Endothelial cell of umbilical vein (primary cell): ENCODE measurements around the gene ZNF525. TPM values are rescaled to one million over a fixed set of nuclear protein-coding genes. Genes with fewer than 3 reads are reported as not detected.

Experiments used
- Bru-seq: library from RNA; stranded (reverse); fragments of 400-500 nt; gene quantifications from one replicate; lab custom pipeline; 2021; lab: Mats Ljungman, UMichigan
- BruChase-seq, 2 experiments: library from RNA; stranded (reverse); fragments of 400-500 nt; gene quantifications; one replicate each; lab custom pipeline; 2021; lab: Mats Ljungman, UMichigan
- BruUV-seq: library from RNA; stranded (reverse); fragments of 400-500 nt; replicated peaks from 2 replicates; lab custom pipeline; 2021; lab: Mats Ljungman, UMichigan
- CTCF ChIA-PET: fragments of 300-600, 350-600 bp; sonication (Branson Sonifier 250); formaldehyde crosslinking; loops from one replicate; lab custom pipeline; 2021; ENCODE audit warnings: antibody characterized with exemption, inconsistent platforms; lab: Charles Lee
- POLR2A ChIA-PET: fragments of 300-600, 350-600 bp; sonication (Branson Sonifier 250); formaldehyde crosslinking; loops from one replicate; lab custom pipeline; 2021; ENCODE audit warnings: antibody characterized with exemption, inconsistent platforms; lab: Charles Lee
- DNase-seq: peaks from one replicate; pipeline ENCODE4 v3.0.0-alpha.2; 2011; ENCODE audit warnings: low read depth, low spot score
- FAIRE-seq: peaks from 2 replicates; lab custom pipeline; 2011; peaks lifted over from hg19 to GRCh38; lab: Jason Lieb, UNC
- H2AFZ ChIP-seq: 2 replicates; pipeline ENCODE4 v1.6.0; 2012; ENCODE audit warnings: low read depth, low read length, control low read depth, inconsistent platforms
- H3K27ac ChIP-seq: 2 replicates; pipeline ENCODE4 v1.5.1; 2011; ENCODE audit warnings: low read depth, mild to moderate bottlenecking, control low read depth, low read length, moderate library complexity; ENCODE audit not compliant: insufficient read depth
- H3K27me3 ChIP-seq, 2 experiments: 2 replicates each; pipeline versions ENCODE4 v1.6.0 to v1.6.1; 2011; ENCODE audit warnings: low read length in 2 of 2, mixed read lengths in 1 of 2; ENCODE audit not compliant: control insufficient read depth in 2 of 2, insufficient read depth in 2 of 2
- H3K36me3 ChIP-seq, 2 experiments: 2 replicates in 1 of 2; 3 replicates in 1 of 2; pipeline ENCODE4 v1.5.1; 2011; ENCODE audit warnings: low read length in 2 of 2, mild to moderate bottlenecking in 1 of 2, moderate library complexity in 1 of 2; ENCODE audit not compliant: control insufficient read depth in 2 of 2, insufficient read depth in 2 of 2; ENCODE audit errors: extremely low read depth in 1 of 2
- H3K4me1 ChIP-seq: 3 replicates; pipeline ENCODE4 v1.5.1; 2011; ENCODE audit warnings: mild to moderate bottlenecking, low read length; ENCODE audit not compliant: control insufficient read depth, insufficient read depth; ENCODE audit errors: extremely low read depth
- H3K4me2 ChIP-seq: 2 replicates; pipeline ENCODE4 v1.6.1; 2011; ENCODE audit warnings: low read length, control low read depth, mixed read lengths; ENCODE audit not compliant: insufficient read depth
- H3K4me3 ChIP-seq, 3 experiments: fragments of 200-600 bp in 1 of 3; sonication (generic), shearing (Covaris generic) in 1 of 3; replicated peaks in 1 of 3; 2 replicates each; pipeline ENCODE4 v1.5.1; 2011 to 2016; ENCODE audit warnings: control low read depth in 3 of 3, low read length in 3 of 3, mild to moderate bottlenecking in 2 of 3, inconsistent platforms in 1 of 3, low read depth in 1 of 3, moderate library complexity in 1 of 3; ENCODE audit not compliant: insufficient read depth in 1 of 3
- H3K79me2 ChIP-seq: 2 replicates; pipeline ENCODE4 v1.6.0; 2012; ENCODE audit warnings: low read length, inconsistent platforms; ENCODE audit not compliant: control insufficient read depth, insufficient read depth
- H3K9ac ChIP-seq: replicated peaks from 2 replicates; pipeline ENCODE3; 2011; ENCODE audit warnings: low read length, control low read depth; ENCODE audit not compliant: insufficient read depth; ENCODE audit errors: extremely low read depth
- H3K9me1 ChIP-seq: replicated peaks from 3 replicates; pipeline ENCODE4 v1.6.0; 2011; ENCODE audit warnings: mild to moderate bottlenecking, low read length; ENCODE audit not compliant: control insufficient read depth, insufficient read depth; ENCODE audit errors: extremely low read depth
- H3K9me3 ChIP-seq: replicated peaks from 2 replicates; pipeline ENCODE4 v1.5.1; 2012; ENCODE audit warnings: low read length, inconsistent platforms; ENCODE audit not compliant: control insufficient read depth, insufficient read depth
- H4K20me1 ChIP-seq: replicated peaks from 2 replicates; pipeline ENCODE3; 2011; ENCODE audit warnings: mild to moderate bottlenecking, low read length; ENCODE audit not compliant: control insufficient read depth, insufficient read depth; ENCODE audit errors: extremely low read depth
- EZH2 ChIP-seq: IDR thresholded peaks from 2 replicates; pipeline ENCODE4 v1.6.1; 2012; ENCODE audit warnings: borderline replicate concordance, low read depth, mild to moderate bottlenecking, moderate library complexity, low read length, inconsistent platforms; ENCODE audit not compliant: severe bottlenecking
- FOS ChIP-seq: IDR thresholded peaks from 2 replicates; pipeline ENCODE4 v1.6.1; 2011; ENCODE audit warnings: mild to moderate bottlenecking, low read length, moderate library complexity, borderline replicate concordance; ENCODE audit not compliant: insufficient read depth
- GATA2 ChIP-seq: IDR thresholded peaks from 2 replicates; pipeline ENCODE4 v1.7.0; 2011; ENCODE audit warnings: low read depth, mild to moderate bottlenecking, moderate library complexity, mixed read lengths, low read length; ENCODE audit not compliant: insufficient read length, insufficient read depth
- JUN ChIP-seq: IDR thresholded peaks from 2 replicates; pipeline ENCODE4 v1.6.1; 2011; ENCODE audit warnings: borderline replicate concordance, low read depth; ENCODE audit not compliant: insufficient read length, insufficient read depth
- MYC ChIP-seq: IDR thresholded peaks from one replicate; pipeline ENCODE4 v1.6.1; 2011; ENCODE audit warnings: mild to moderate bottlenecking, low read depth, low read length
- POLR2A ChIP-seq: IDR thresholded peaks from 2 replicates; pipeline ENCODE4 v1.6.1; 2012; ENCODE audit warnings: low read depth, mild to moderate bottlenecking, control low read depth, low read length
- POLR2AphosphoS5 ChIP-seq: IDR thresholded peaks from 2 replicates; pipeline ENCODE4 v1.6.1; 2012; ENCODE audit warnings: low read depth, mild to moderate bottlenecking, control low read depth, low read length, moderate library complexity; ENCODE audit not compliant: insufficient read depth
- dilution Hi-C: fragments of 300-500 bp; cut with MboI; formaldehyde crosslinking; loops from one replicate; pipeline ENCODE4 v1.15.0; 2019; ENCODE audit warnings: low sequenced_read_pairs; ENCODE audit not compliant: extremely low pct_ligation_motif_present
- intact Hi-C: fragments of 100-400 bp; cut with micrococcal nuclease; formaldehyde crosslinking; loops from one replicate; pipeline ENCODE4 v1.10.0; 2022
- long read RNA-seq: library from polyadenylated mRNA; stranded (forward); transcript quantifications from one replicate; pipeline ENCODE4 v2.0.0, GENCODE V29; 2021
- polyA minus RNA-seq, 3 experiments: library from RNA; depleted of rRNA, polyadenylated mRNA; stranded (reverse); fragments of >200 nt; gene quantifications; 1 replicate in 1 of 3; 2 replicates in 2 of 3; pipeline ENCODE4 v1.2.3, GENCODE V29; 2011
- polyA plus RNA-seq, 4 experiments: library from polyadenylated mRNA; depleted of rRNA in 3 of 4; stranded (reverse) in 3 of 4; unstranded in 1 of 4; fragments of >200 nt; gene quantifications; 2 replicates each; pipeline versions ENCODE4 v1.2.1 to v1.2.3, GENCODE V29; 2011 to 2012; ENCODE audit warnings: missing spikeins in 1 of 4
- total RNA-seq: library from RNA; stranded (reverse); gene quantifications from 2 replicates; pipeline ENCODE4 v1.2.3, GENCODE V29; 2021
- TF ChIP-seq, protein P1 (sequence below), 2 donors: IDR thresholded peaks; 1 replicate in 1 of 2; 2 replicates in 1 of 2; pipeline ENCODE4 v1.5.1; 2011; ENCODE audit warnings: low read length in 2 of 2, mild to moderate bottlenecking in 2 of 2, moderate library complexity in 2 of 2, control low read depth in 1 of 2, inconsistent platforms in 1 of 2, low read depth in 1 of 2; ENCODE audit not compliant: insufficient read depth in 1 of 2; ENCODE audit errors: extremely low read depth in 1 of 2
- TF ChIP-seq, protein P2 (sequence below): IDR thresholded peaks from 2 replicates; pipeline ENCODE4 v1.6.1; 2011; ENCODE audit not compliant: insufficient read depth, insufficient read length

ZNF525 gene
- total RNA-seq, result 3.7 and 3.8 TPM in 2 replicates
- 0.59 and 1.2 TPM in 2 replicates for polyA plus RNA-seq
- 1.2 and 1.3 TPM in 2 replicates for polyA plus RNA-seq (2011; cell fraction: cytosol; rRNA removed)
- polyA plus RNA-seq (2011; cell fraction: nucleus; rRNA removed), result 3.6 and 4.1 TPM in 2 replicates
- polyA plus RNA-seq (2012), result 1.9 and 2.1 TPM in 2 replicates
- 1.2 and 3.0 TPM in 2 replicates for polyA minus RNA-seq
- polyA minus RNA-seq (2011; cell fraction: cytosol; rRNA and poly(A)+ RNA removed), result 2.0 TPM
- 1.8 and 3.7 TPM in 2 replicates for polyA minus RNA-seq (2011; cell fraction: nucleus; rRNA and poly(A)+ RNA removed)
- Bru-seq, nascent RNA, result percentile 44 among the genes with signal in this experiment
- percentile 38 among the genes with signal in this experiment for BruChase-seq, experiment 1, labeled RNA remaining after a 6-hour chase
- percentile 46 among the genes with signal in this experiment for BruChase-seq, experiment 2, labeled RNA remaining after a 2-hour chase
- long read RNA-seq, partial matches to known transcripts, result 0 of 1 reads
- long read RNA-seq, other reads (novel, unspliced or antisense), result 1 of 1 reads

DNA sequence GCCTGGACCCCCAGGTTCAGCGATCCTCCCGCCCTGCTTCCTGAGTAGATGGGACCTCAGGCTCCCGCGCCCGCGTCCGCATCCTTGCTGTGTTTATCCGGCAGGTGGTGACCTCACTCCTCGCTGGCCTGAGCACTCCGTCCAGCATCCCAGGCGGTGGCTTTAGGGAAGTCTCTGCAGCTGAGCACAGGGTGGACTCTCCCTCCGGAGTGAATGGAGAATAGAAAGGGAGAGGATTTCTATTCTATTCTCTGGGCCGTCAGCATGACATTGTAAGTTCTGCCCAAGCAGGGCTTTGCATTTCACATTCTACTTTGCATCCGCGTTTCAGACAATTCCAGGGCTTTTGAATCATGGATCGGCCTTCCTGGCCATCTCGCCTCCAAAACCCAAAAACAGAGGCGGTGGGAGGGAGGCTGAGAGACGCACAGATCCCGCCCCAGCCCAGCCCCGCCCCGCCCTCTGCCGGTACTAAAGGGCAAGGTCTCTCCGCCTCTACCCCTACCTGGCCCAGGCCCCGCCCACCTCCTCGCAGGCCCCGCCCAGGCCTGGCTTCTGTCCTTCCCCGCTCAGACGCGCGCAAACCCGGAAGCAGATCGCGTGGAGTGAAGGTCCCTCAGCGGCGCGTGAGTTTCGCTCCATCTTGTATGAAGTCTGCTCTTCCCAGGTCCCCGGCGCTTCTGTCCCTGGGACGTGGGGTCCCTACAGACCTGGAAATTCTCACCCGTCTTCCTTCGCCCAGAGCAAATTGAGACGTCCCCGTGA is at the start of gene ZNF525:
TSS of gene ZNF525 (plus strand) at position 572 of the 765 bp plus-strand sequence. CDS start 6,577 bp downstream, outside the sequence.
- ChIA-PET POLR2A (no interaction called here), CTCF (interaction anchor here (0.5 to 0.9 kb wide), 2 partner anchors 29 to 381 kb away, joined by 3 to 4 read pairs; no protein-coding TSS in a partner anchor)
- Histone ChIP-seq H3K27ac (no peak within 1 kb of the TSS), H3K4me1 (peaks cover 2% of the 10 kb centered on the region), H3K36me3 (no peaks in the 10 kb centered on the region), H3K4me3 (peak within 1 kb of the TSS; percentile 53 to 88 (median 56)), H3K9me1 (no peaks in the 10 kb centered on the region), H3K79me2 (no peaks in the 10 kb centered on the region), H3K27me3 (no peaks in the 10 kb centered on the region), H3K4me2 (peak within 1 kb of the TSS; percentile 89), H4K20me1 (no peaks in the 10 kb centered on the region), H3K9ac (peak within 1 kb of the TSS; percentile 53), H2AFZ (peak within 1 kb of the TSS; percentile 100), H3K9me3 (no peaks in the 10 kb centered on the region)
- BruUV-seq, result no TSS peak
- DNase-seq, result peak; percentile 67
- TF ChIP-seq EZH2 (no peak), GATA2 (no peak), JUN (no peak), POLR2A (peak; percentile 43), POLR2AphosphoS5 (peak; percentile 29), MYC (no peak), FOS (no peak)
- TF ChIP-seq, protein P1, sequence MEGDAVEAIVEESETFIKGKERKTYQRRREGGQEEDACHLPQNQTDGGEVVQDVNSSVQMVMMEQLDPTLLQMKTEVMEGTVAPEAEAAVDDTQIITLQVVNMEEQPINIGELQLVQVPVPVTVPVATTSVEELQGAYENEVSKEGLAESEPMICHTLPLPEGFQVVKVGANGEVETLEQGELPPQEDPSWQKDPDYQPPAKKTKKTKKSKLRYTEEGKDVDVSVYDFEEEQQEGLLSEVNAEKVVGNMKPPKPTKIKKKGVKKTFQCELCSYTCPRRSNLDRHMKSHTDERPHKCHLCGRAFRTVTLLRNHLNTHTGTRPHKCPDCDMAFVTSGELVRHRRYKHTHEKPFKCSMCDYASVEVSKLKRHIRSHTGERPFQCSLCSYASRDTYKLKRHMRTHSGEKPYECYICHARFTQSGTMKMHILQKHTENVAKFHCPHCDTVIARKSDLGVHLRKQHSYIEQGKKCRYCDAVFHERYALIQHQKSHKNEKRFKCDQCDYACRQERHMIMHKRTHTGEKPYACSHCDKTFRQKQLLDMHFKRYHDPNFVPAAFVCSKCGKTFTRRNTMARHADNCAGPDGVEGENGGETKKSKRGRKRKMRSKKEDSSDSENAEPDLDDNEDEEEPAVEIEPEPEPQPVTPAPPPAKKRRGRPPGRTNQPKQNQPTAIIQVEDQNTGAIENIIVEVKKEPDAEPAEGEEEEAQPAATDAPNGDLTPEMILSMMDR (IDR thresholded peaks at IDR 0.05; ENCODE audit: extremely low read depth in 1 of 2, insufficient read depth in 1 of 2, low read depth in 1 of 2, low read length in 2 of 2), result peak in 1 of 2 donors; percentile 16
- TF ChIP-seq, protein P2, sequence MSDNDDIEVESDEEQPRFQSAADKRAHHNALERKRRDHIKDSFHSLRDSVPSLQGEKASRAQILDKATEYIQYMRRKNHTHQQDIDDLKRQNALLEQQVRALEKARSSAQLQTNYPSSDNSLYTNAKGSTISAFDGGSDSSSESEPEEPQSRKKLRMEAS, result no peak
- intact Hi-C loops, result loop anchor here (1.0 to 10.0 kb wide), 3 partner anchors 29 to 170 kb away; partner anchors contain the start of genes VN1R2, ZNF677 and ZNF765
- dilution Hi-C loops, result no loop called here
- FAIRE-seq, result peak; percentile 40
